GM18526 (cell line): ENCODE data around the gene RAD23B.

ENCODE experiments used
- POLR2A ChIP-seq: IDR thresholded peaks from 3 replicates; pipeline ENCODE4 v1.6.1; 2011; ENCODE audit not compliant: insufficient read length; ENCODE audit errors: extremely low read depth

The RAD23B gene

GRCh38 chr9:107307331-107307730, 24.3 kb downstream of the RAD23B start:
- no peak for TF ChIP-seq POLR2A

- no peak for TF ChIP-seq POLR2A
Observed at GRCh38 chr9:107308461-107308860, 25.4 kb downstream of the RAD23B start.

GRCh38 chr9:107309271-107309670, 26.2 kb downstream of the RAD23B start:
- TF ChIP-seq POLR2A, result no peak

- no peak for TF ChIP-seq POLR2A
Observed at GRCh38 chr9:107312376-107313050, 29.4 kb downstream of the RAD23B start.

GRCh38 chr9:107313555-107314096, 30.5 kb downstream of the RAD23B start:
- no peak for TF ChIP-seq POLR2A

- no peak for TF ChIP-seq POLR2A
Observed at GRCh38 chr9:107314763-107315162, 31.7 kb downstream of the RAD23B start.

GRCh38 chr9:107316795-107317661, 33.9 kb downstream of the RAD23B start:
- TF ChIP-seq POLR2A, result no peak

- no peak for TF ChIP-seq POLR2A
Observed at GRCh38 chr9:107322643-107323042, 39.6 kb downstream of the RAD23B start.

GRCh38 chr9:107323836-107324585, 40.9 kb downstream of the RAD23B start:
- no peak for TF ChIP-seq POLR2A

- no peak for TF ChIP-seq POLR2A
Observed at GRCh38 chr9:107325842-107326241, 42.8 kb downstream of the RAD23B start.

GRCh38 chr9:107328510-107328909, 45.4 kb downstream of the RAD23B start:
- TF ChIP-seq POLR2A, result no peak

- no peak for TF ChIP-seq POLR2A
Observed at GRCh38 chr9:107330420-107330819, 47.3 kb downstream of the RAD23B start.

GRCh38 chr9:107332883-107333282, 49.8 kb downstream of the RAD23B start:
- TF ChIP-seq POLR2A, result no peak

GRCh38 chr9:107333363-107333762, 50.3 kb downstream of the RAD23B start:
- no peak for TF ChIP-seq POLR2A

- no peak for TF ChIP-seq POLR2A
Observed at GRCh38 chr9:107334103-107334776, 51.2 kb downstream of the RAD23B start.
